ENCODE measurements around the gene NT5C3B.

Gene NT5C3B

DNA sequence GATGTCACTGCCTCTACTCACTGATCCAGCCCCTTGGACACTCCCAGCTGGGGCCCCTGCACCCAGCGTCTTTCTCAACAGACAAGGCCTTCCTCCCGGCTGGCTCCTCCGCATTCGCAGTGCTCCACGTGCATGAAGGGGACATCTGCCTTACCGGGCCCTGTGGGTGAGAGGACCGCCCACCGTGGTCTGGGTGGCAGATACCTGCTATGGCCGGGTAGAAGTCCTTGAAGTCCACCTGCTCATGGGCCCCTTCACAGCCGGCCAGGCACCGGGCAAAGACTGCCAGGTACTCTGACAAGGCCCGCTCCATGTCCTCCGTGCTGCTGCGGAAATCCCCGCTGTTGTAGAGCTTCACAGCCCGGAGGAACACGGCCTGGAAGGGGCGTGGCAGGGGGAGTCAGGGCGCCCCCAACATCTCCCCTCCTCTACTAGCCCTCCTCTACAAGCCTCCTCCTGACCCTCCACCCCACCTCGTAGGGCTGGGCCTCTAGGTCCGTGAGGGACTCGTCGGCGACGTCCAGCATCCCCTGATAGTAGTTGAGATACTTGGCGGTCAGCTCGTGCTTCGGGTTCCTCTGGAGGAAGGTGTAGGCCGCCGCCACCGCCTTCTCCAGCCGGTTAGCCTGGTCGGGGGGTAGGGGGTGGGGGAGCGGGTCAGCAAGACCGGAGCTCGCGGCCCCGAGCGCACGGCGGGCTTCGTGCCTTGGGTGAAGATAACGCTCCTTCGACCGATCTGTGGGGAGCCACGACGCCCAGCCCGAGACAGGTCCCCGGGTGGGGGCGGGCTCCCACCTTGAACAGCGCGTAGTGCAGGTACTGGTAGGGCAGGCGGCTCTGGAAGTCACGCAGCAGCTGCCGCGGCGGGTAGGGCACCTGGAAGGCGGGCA is 25.1 kb downstream of the NT5C3B start:
- peak overlapping the region; percentile 8 for H2BK5ac ChIP-seq (ENCODE audit: low read depth, low read length, poor library complexity)
- peak overlapping the region; percentile 23 for H3K4ac ChIP-seq (ENCODE audit: low read depth, low read length)
- H3K4me2 ChIP-seq (ENCODE audit: low read length), result peak overlapping the region; percentile 74
- no peaks in the 10 kb centered on the region for H3K9me3 ChIP-seq (ENCODE audit: insufficient read depth, low read depth, low read length)
- no peak overlapping the region for H2BK120ac ChIP-seq (ENCODE audit: insufficient read depth, low read length, poor library complexity)
- H4K91ac ChIP-seq (ENCODE audit: low read depth, low read length), result peak overlapping the region; percentile 83
- no peak overlapping the region for H3K23ac ChIP-seq (ENCODE audit: low read length)
- H3K4me1 ChIP-seq (ENCODE audit: control insufficient read depth in 1 of 2, insufficient read depth in 2 of 2, low read length in 2 of 2), result peaks cover 14 to 19% of the 10 kb centered on the region in 2 experiments
- H3K79me2 ChIP-seq (ENCODE audit: control insufficient read depth, insufficient read depth, low read length, poor library complexity), result peaks cover 11% of the 10 kb centered on the region
- H3K9ac ChIP-seq (ENCODE audit: low read length), result peak overlapping the region; percentile 89
- H3K27ac ChIP-seq (ENCODE audit: low read depth, low read length), result peak overlapping the region; percentile 51
- H4K8ac ChIP-seq (ENCODE audit: low read depth, low read length), result peak overlapping the region; percentile 21
- peak overlapping the region; percentile 80 for H3K18ac ChIP-seq (ENCODE audit: low read length)
- H2AFZ ChIP-seq (ENCODE audit: insufficient read depth, low read length, poor library complexity), result peak overlapping the region; percentile 51
- H3K4me3 ChIP-seq (ENCODE audit: low read depth, low read length), result peak overlapping the region; percentile 89
- no CpG with 5 or more reads among the region's 58 CpGs for whole genome bisulfite sequencing (ENCODE audit: extremely low coverage, insufficient coverage, insufficient read length)
- peak overlapping the region; percentile 19 for H2AK5ac ChIP-seq (ENCODE audit: low read length)
- peak overlapping the region; percentile 49 for H4K12ac ChIP-seq (ENCODE audit: low read depth, low read length)
- DNase-seq, result no peak
- peaks cover 0 to 10% of the 10 kb centered on the region in 2 experiments for H3K36me3 ChIP-seq (ENCODE audit: control insufficient read depth in 1 of 2, insufficient read depth in 2 of 2, low read length in 2 of 2)
- H3K27me3 ChIP-seq (ENCODE audit: insufficient read depth, low read length), result no peaks in the 10 kb centered on the region
- H2BK12ac ChIP-seq (ENCODE audit: low read length), result peak overlapping the region; percentile 20
- H3K14ac ChIP-seq (ENCODE audit: low read length), result peak overlapping the region; percentile 78
- H3K79me1 ChIP-seq (ENCODE audit: low read length), result peaks cover 21% of the 10 kb centered on the region

- H3K14ac ChIP-seq (ENCODE audit: low read length), result no peak overlapping the region
- no peak overlapping the region for H4K12ac ChIP-seq (ENCODE audit: low read depth, low read length)
- no peak overlapping the region for H3K4me2 ChIP-seq (ENCODE audit: low read length)
- peaks cover 2% of the 10 kb centered on the region for H3K79me2 ChIP-seq (ENCODE audit: control insufficient read depth, insufficient read depth, low read length, poor library complexity)
- no peak overlapping the region for H2AK5ac ChIP-seq (ENCODE audit: low read length)
- H3K23ac ChIP-seq (ENCODE audit: low read length), result no peak overlapping the region
- H3K9ac ChIP-seq (ENCODE audit: low read length), result no peak overlapping the region
- peaks cover 7% of the 10 kb centered on the region for H3K79me1 ChIP-seq (ENCODE audit: low read length)
- H3K18ac ChIP-seq (ENCODE audit: low read length), result no peak overlapping the region
- no peak overlapping the region for H4K91ac ChIP-seq (ENCODE audit: low read depth, low read length)
- no peak overlapping the region for H2BK5ac ChIP-seq (ENCODE audit: low read depth, low read length, poor library complexity)
- peaks cover 2 to 15% of the 10 kb centered on the region in 2 experiments for H3K36me3 ChIP-seq (ENCODE audit: control insufficient read depth in 1 of 2, insufficient read depth in 2 of 2, low read length in 2 of 2)
- H2BK120ac ChIP-seq (ENCODE audit: insufficient read depth, low read length, poor library complexity), result no peak overlapping the region
- no peak overlapping the region for H4K8ac ChIP-seq (ENCODE audit: low read depth, low read length)
- DNase-seq, result no peak
- H2BK12ac ChIP-seq (ENCODE audit: low read length), result no peak overlapping the region
- no peak overlapping the region for H3K4me3 ChIP-seq (ENCODE audit: low read depth, low read length)
- no peaks in the 10 kb centered on the region for H3K27me3 ChIP-seq (ENCODE audit: insufficient read depth, low read length)
- no peak overlapping the region for H2AFZ ChIP-seq (ENCODE audit: insufficient read depth, low read length, poor library complexity)
- peaks cover 6 to 8% of the 10 kb centered on the region in 2 experiments for H3K4me1 ChIP-seq (ENCODE audit: control insufficient read depth in 1 of 2, insufficient read depth in 2 of 2, low read length in 2 of 2)
- no peak overlapping the region for H3K4ac ChIP-seq (ENCODE audit: low read depth, low read length)
- no peaks in the 10 kb centered on the region for H3K9me3 ChIP-seq (ENCODE audit: insufficient read depth, low read depth, low read length)
- WGBS (ENCODE audit: extremely low coverage, insufficient coverage, insufficient read length), result no CpG with 5 or more reads among the region's 8 CpGs
- no peak overlapping the region for H3K27ac ChIP-seq (ENCODE audit: low read depth, low read length)
Observed at GRCh38 chr17:41806685-41807445, 29.2 kb downstream of the NT5C3B start.

GRCh38 chr17:41803049-41804020 is 32.7 kb downstream of the NT5C3B start:
- H3K4ac ChIP-seq (ENCODE audit: low read depth, low read length), result no peak overlapping the region
- no peak overlapping the region for H3K9ac ChIP-seq (ENCODE audit: low read length)
- H3K4me1 ChIP-seq (ENCODE audit: control insufficient read depth in 1 of 2, insufficient read depth in 2 of 2, low read length in 2 of 2), result peaks cover 9 to 16% of the 10 kb centered on the region in 2 experiments
- H2BK12ac ChIP-seq (ENCODE audit: low read length), result no peak overlapping the region
- H3K23ac ChIP-seq (ENCODE audit: low read length), result no peak overlapping the region
- no peak overlapping the region for H2BK5ac ChIP-seq (ENCODE audit: low read depth, low read length, poor library complexity)
- no peak overlapping the region for H3K27ac ChIP-seq (ENCODE audit: low read depth, low read length)
- no peak overlapping the region for H3K4me3 ChIP-seq (ENCODE audit: low read depth, low read length)
- H3K4me2 ChIP-seq (ENCODE audit: low read length), result no peak overlapping the region
- WGBS (ENCODE audit: extremely low coverage, insufficient coverage, insufficient read length), result no CpG with 5 or more reads among the region's 24 CpGs
- H2BK120ac ChIP-seq (ENCODE audit: insufficient read depth, low read length, poor library complexity), result no peak overlapping the region
- no peaks in the 10 kb centered on the region for H3K27me3 ChIP-seq (ENCODE audit: insufficient read depth, low read length)
- DNase-seq, result no peak
- no peaks in the 10 kb centered on the region for H3K79me2 ChIP-seq (ENCODE audit: control insufficient read depth, insufficient read depth, low read length, poor library complexity)
- no peak overlapping the region for H4K12ac ChIP-seq (ENCODE audit: low read depth, low read length)
- peaks cover 3 to 16% of the 10 kb centered on the region in 2 experiments for H3K36me3 ChIP-seq (ENCODE audit: control insufficient read depth in 1 of 2, insufficient read depth in 2 of 2, low read length in 2 of 2)
- H4K8ac ChIP-seq (ENCODE audit: low read depth, low read length), result no peak overlapping the region
- H3K9me3 ChIP-seq (ENCODE audit: insufficient read depth, low read depth, low read length), result no peaks in the 10 kb centered on the region
- H2AFZ ChIP-seq (ENCODE audit: insufficient read depth, low read length, poor library complexity), result no peak overlapping the region
- H3K79me1 ChIP-seq (ENCODE audit: low read length), result peaks cover 6% of the 10 kb centered on the region
- H2AK5ac ChIP-seq (ENCODE audit: low read length), result no peak overlapping the region
- H3K14ac ChIP-seq (ENCODE audit: low read length), result no peak overlapping the region
- no peak overlapping the region for H3K18ac ChIP-seq (ENCODE audit: low read length)
- no peak overlapping the region for H4K91ac ChIP-seq (ENCODE audit: low read depth, low read length)
